CD4-positive, alpha-beta T cell (primary cell): Measurements from ENCODE around the gene PURA. TPM values are rescaled to one million over a fixed set of nuclear protein-coding genes. Genes with fewer than 3 reads are reported as not detected.

Source experiments
- ATAC-seq: fragments of 200-7000 bp; cut with Tn5 transposase; one replicate; pipeline ENCODE4 v1.10.0; 2022; ENCODE audit warnings: mild to moderate bottlenecking; ENCODE audit not compliant: poor library complexity
- CTCF ChIA-PET: fragments of 350-600 bp; sonication (Branson Sonifier 250); formaldehyde crosslinking; loops from one replicate; lab custom pipeline; 2021; ENCODE audit warnings: antibody characterized with exemption, inconsistent platforms; lab: Charles Lee
- POLR2A ChIA-PET: fragments of 350-600 bp; sonication (Branson Sonifier 250); formaldehyde crosslinking; loops from one replicate; lab custom pipeline; 2021; ENCODE audit warnings: antibody characterized with exemption, inconsistent platforms; lab: Charles Lee
- DNase-seq, 14 experiments: peaks; one replicate each; pipeline ENCODE4 v3.0.0-alpha.2; 2013 to 2020; ENCODE audit warnings: mixed read lengths in 2 of 14
- H3K27ac ChIP-seq, 2 donors: one replicate each; pipeline versions ENCODE4 v1.5.1 to v1.7.0; 2013; ENCODE audit warnings: low read length in 2 of 2, low read depth in 1 of 2, mild to moderate bottlenecking in 1 of 2
- H3K27me3 ChIP-seq, 2 experiments: 1 replicate in 1 of 2; 2 replicates in 1 of 2; pipeline versions ENCODE4 v1.6.1 to v1.7.0; 2013; ENCODE audit warnings: low read length in 2 of 2, control low read depth in 1 of 2, mild to moderate bottlenecking in 1 of 2, moderate library complexity in 1 of 2; ENCODE audit not compliant: insufficient read depth in 2 of 2, control insufficient read depth in 1 of 2
- H3K36me3 ChIP-seq: one replicate; pipeline ENCODE4 v1.6.1; 2013; ENCODE audit warnings: low read length, control low read depth; ENCODE audit not compliant: insufficient read depth
- H3K4me1 ChIP-seq: one replicate; pipeline ENCODE4 v1.6.1; 2013; ENCODE audit warnings: low read length, control low read depth; ENCODE audit not compliant: insufficient read depth
- H3K4me3 ChIP-seq: one replicate; pipeline ENCODE4 v1.5.1; 2013; ENCODE audit warnings: mild to moderate bottlenecking, low read length, moderate library complexity
- H3K9me3 ChIP-seq, 2 experiments: 1 replicate in 1 of 2; 2 replicates in 1 of 2; pipeline versions ENCODE4 v1.6.1 to v1.7.0; 2013; ENCODE audit warnings: low read length in 2 of 2, mild to moderate bottlenecking in 2 of 2, control low read depth in 1 of 2, moderate library complexity in 1 of 2; ENCODE audit not compliant: control insufficient read depth in 1 of 2, insufficient read depth in 1 of 2
- H3K27ac Mint-ChIP-seq: one replicate; pipeline ENCODE4 v1.8.0; 2020; ENCODE audit warnings: mixed read lengths
- H3K27me3 Mint-ChIP-seq: one replicate; pipeline ENCODE4 v1.8.0; 2021; ENCODE audit warnings: mixed read lengths
- H3K36me3 Mint-ChIP-seq: one replicate; pipeline ENCODE4 v1.8.0; 2021; ENCODE audit warnings: low read depth, mixed read lengths
- H3K4me1 Mint-ChIP-seq: one replicate; pipeline ENCODE4 v1.8.0; 2021; ENCODE audit warnings: low read depth, mixed read lengths
- H3K4me3 Mint-ChIP-seq: one replicate; pipeline ENCODE4 v1.8.0; 2020; ENCODE audit warnings: mild to moderate bottlenecking, mixed read lengths
- H3K9me3 Mint-ChIP-seq: one replicate; pipeline ENCODE4 v1.8.0; 2020; ENCODE audit warnings: mixed read lengths
- intact Hi-C, 2 experiments: fragments of 100-400 bp; cut with DNase I in 1 of 2; cut with micrococcal nuclease in 1 of 2; formaldehyde crosslinking; loops; one replicate each; pipeline versions ENCODE4 v1.15.1 to v1.9.0; 2023 to 2025; cut with DNase I, micrococcal nuclease
- total RNA-seq, 174 experiments: library from RNA in 2 of 174; stranded (reverse) in 2 of 174; gene quantifications; one replicate each; pipeline ENCODE4 v1.2.3 and lab custom pipeline; 2021 to 2026
- TF ChIP-seq, protein P1 (sequence below): fragments of 200-600 bp; IDR thresholded peaks from one replicate; pipeline ENCODE4 v1.8.0; 2022; ENCODE audit warnings: antibody characterized with exemption, mild to moderate bottlenecking

Gene PURA
- total RNA-seq, 2 experiments from 2014 or later: 7.0 to 7.9 TPM

DNA sequence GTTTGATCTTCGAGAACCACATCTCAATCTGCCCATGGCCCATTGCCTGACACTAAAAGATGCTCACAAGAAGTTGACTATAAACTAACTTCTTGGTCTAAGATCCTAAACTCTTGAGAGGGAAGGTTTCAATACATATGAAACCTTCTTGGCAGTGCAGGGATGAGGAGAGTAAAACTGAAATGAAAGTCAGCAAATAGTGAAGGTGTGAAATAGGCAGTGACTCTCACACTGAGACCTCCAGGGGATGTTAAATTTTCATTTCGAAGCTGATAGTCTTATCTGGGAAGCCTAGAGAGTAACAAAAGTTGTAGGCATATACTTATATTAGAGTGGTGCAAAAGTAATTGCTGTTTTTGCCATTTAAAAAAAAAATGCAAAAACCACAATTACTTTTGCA is 60.1 kb downstream of the PURA start:
- ATAC-seq (no peak), DNase-seq (no peak)
- no peaks in the 10 kb centered on the region for H3K9me3 Mint-ChIP-seq
- no peak overlapping the region for H3K27ac ChIP-seq
- TF ChIP-seq, protein P1, sequence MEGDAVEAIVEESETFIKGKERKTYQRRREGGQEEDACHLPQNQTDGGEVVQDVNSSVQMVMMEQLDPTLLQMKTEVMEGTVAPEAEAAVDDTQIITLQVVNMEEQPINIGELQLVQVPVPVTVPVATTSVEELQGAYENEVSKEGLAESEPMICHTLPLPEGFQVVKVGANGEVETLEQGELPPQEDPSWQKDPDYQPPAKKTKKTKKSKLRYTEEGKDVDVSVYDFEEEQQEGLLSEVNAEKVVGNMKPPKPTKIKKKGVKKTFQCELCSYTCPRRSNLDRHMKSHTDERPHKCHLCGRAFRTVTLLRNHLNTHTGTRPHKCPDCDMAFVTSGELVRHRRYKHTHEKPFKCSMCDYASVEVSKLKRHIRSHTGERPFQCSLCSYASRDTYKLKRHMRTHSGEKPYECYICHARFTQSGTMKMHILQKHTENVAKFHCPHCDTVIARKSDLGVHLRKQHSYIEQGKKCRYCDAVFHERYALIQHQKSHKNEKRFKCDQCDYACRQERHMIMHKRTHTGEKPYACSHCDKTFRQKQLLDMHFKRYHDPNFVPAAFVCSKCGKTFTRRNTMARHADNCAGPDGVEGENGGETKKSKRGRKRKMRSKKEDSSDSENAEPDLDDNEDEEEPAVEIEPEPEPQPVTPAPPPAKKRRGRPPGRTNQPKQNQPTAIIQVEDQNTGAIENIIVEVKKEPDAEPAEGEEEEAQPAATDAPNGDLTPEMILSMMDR: no peak
- H3K36me3 Mint-ChIP-seq: peaks cover 6% of the 10 kb centered on the region
- POLR2A ChIA-PET: interaction anchor here (2.1 to 2.6 kb wide), 4 partner anchors 59 to 537 kb away, joined by 6 to 13 read pairs (median 10); partner anchors contain the start of genes ANKHD1 and PURA
- H3K9me3 ChIP-seq: no peaks in the 10 kb centered on the region
- peak overlapping the region; percentile 95 for H3K4me3 Mint-ChIP-seq
- H3K27ac Mint-ChIP-seq: peak overlapping the region; percentile 96
- H3K36me3 ChIP-seq: no peaks in the 10 kb centered on the region
- H3K4me3 ChIP-seq: no peak overlapping the region
- CTCF ChIA-PET: interaction anchor here (1.3 kb wide), 1 partner anchor 28 kb away, joined by 6 read pairs; no protein-coding TSS in a partner anchor
- H3K27me3 Mint-ChIP-seq: peaks cover 5% of the 10 kb centered on the region
- peaks cover 16% of the 10 kb centered on the region for H3K4me1 Mint-ChIP-seq
- peaks cover 17% of the 10 kb centered on the region for H3K4me1 ChIP-seq
- intact Hi-C loops: loop anchor here (2.0 to 10.0 kb wide), 6 partner anchors 65 to 1599 kb away; partner anchors contain the start of genes APBB3 (in 1 of the 2), HBEGF (in 1 of the 2), HSPA9 (in 1 of the 2) and SLC35A4 (in 1 of the 2)
- H3K27me3 ChIP-seq: no peaks in the 10 kb centered on the region

DNA sequence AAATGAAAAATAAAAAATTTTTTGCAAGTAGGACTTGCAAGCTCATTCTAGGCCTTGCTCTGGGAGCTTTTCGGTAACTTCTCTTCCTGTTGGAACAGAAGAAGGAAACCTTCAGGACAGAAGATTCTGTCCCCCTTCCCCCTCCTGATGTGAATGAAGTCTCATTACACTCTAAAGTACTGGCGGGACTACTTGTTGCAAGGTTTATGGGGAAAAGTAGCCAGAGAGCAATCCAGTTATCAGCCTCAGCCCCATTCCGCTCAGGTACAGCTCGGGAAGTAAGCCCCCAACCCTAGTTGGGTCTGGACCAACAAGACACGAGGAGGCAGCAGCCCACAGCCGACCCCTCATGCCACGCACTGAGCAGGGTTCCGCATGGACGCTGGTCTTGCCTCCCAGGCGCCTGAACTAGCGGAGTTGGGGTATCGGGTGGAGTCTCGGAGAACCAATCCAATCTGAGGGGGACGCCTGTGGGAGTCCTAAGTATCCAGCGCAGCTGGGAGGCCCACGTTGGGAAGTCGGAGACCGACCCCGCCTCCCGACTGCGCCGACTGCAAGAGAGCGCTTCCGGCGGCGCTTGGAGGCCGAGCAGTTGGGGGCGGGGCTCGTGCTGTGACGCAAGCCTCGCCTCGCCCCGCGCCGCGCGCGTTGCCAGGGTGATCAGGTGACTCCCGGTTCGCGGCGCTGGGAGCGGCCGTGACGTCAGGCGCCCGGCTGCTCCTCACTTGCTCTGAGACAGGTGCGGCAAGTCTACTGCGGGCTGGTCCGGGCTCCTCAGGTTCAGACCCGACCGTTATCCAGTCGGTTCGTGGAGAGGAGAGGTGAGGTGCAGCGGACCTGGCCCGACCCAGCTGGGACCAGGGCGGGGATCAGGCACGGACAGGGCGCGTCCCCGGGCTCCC is 60.8 kb downstream of the PURA start, which contains the start of gene CYSTM1:
CYSTM1 (plus strand) TSS at position 724 of the 902 bp plus-strand sequence. CDS start 19,278 bp downstream, outside the sequence.
- no peaks in the 10 kb centered on the region for H3K27me3 ChIP-seq
- ATAC-seq: peak; percentile 91
- DNase-seq: peak; percentile 90 to 99 (median 94)
- H3K4me1 ChIP-seq: peaks cover 17% of the 10 kb centered on the region
- peak within 1 kb of the TSS; percentile 66 for H3K4me3 ChIP-seq
- Mint-ChIP-seq H3K36me3 (peaks cover 6% of the 10 kb centered on the region), H3K27ac (peak within 1 kb of the TSS; percentile 96), H3K4me3 (peak within 1 kb of the TSS; percentile 95), H3K27me3 (peaks cover 5% of the 10 kb centered on the region), H3K4me1 (peaks cover 16% of the 10 kb centered on the region), H3K9me3 (no peaks in the 10 kb centered on the region)
- H3K27ac ChIP-seq: peak within 1 kb of the TSS; percentile 68 to 82
- POLR2A ChIA-PET: interaction anchor here (2.1 to 2.6 kb wide), 4 partner anchors 60 to 536 kb away, joined by 6 to 13 read pairs (median 10); partner anchors contain the start of genes ANKHD1 and PURA
- intact Hi-C loops: loop anchor here (1.0 to 10.0 kb wide), 10 partner anchors 66 to 1600 kb away; partner anchors contain the start of genes ANKHD1 (in 2 of the 2), APBB3 (in 1 of the 2), HBEGF (in 1 of the 2) and HSPA9 (in 1 of the 2)
- CTCF ChIA-PET: interaction anchor here (0.6 to 1.3 kb wide), 3 partner anchors 29 to 70 kb away, joined by 3 to 6 read pairs (median 3); no protein-coding TSS in a partner anchor
- H3K36me3 ChIP-seq: no peaks in the 10 kb centered on the region
- H3K9me3 ChIP-seq: no peaks in the 10 kb centered on the region
- TF ChIP-seq, protein P1: no peak

Other genes starting within 250 kb of the PURA start
- under 1 TPM; 0.08 to 0.17 TPM for gene NRG2, start 70.8 kb upstream of the PURA start, total RNA-seq
- 1 to 10 TPM; 1.5 TPM for gene IGIP, start 11.8 kb downstream of the PURA start, total RNA-seq
- 1 to 10 TPM; 7.2 to 7.4 TPM for gene CYSTM1, start 61.1 kb downstream of the PURA start, total RNA-seq
- gene PFDN1, start 189.0 kb downstream of the PURA start, total RNA-seq: 10 to 100 TPM; 21.3 to 22.0 TPM
- 1 to 10 TPM; 3.6 to 4.2 TPM for gene HBEGF, start 232.5 kb downstream of the PURA start, total RNA-seq
- not detected for gene SLC4A9, start 246.1 kb downstream of the PURA start, total RNA-seq